Renal cortical epithelial cell (primary cell): Measurements from ENCODE around the gene RB1. TPM values are rescaled to one million over a fixed set of nuclear protein-coding genes. Genes with fewer than 3 reads are reported as not detected.

ENCODE experiments used
- DNase-seq: peaks from one replicate; pipeline ENCODE4 v3.0.0-alpha.2; 2011; ENCODE audit warnings: low read depth
- total RNA-seq: library from RNA; depleted of rRNA; stranded (reverse); fragments of >200 nt; gene quantifications from 2 replicates; pipeline ENCODE4 v1.2.3, GENCODE V29; 2014

The RB1 gene
- total RNA-seq: 53.1 and 87.3 TPM in 2 replicates

GRCh38 chr13:48303359-48304142, at the start of gene RB1:
RB1 (plus strand) TSS chr13:48303751; CDS start chr13:48303913, 162 bp downstream.
- peak; percentile 69 for DNase-seq

GRCh38 chr13:48253849-48254248, 49.7 kb upstream of the RB1 start:
- DNase-seq: no peak

- DNase-seq: no peak
Measured at GRCh38 chr13:48255090-48255489, 48.5 kb upstream of the RB1 start.

GRCh38 chr13:48255954-48256353, 47.6 kb upstream of the RB1 start:
- no peak for DNase-seq

- peak; percentile 89 for DNase-seq
Measured at GRCh38 chr13:48258002-48258401, 45.5 kb upstream of the RB1 start.

GRCh38 chr13:48258430-48258829, 45.1 kb upstream of the RB1 start:
- no peak for DNase-seq

GRCh38 chr13:48260970-48261369, 42.6 kb upstream of the RB1 start:
- no peak for DNase-seq

GRCh38 chr13:48263196-48263595, 40.4 kb upstream of the RB1 start:
- DNase-seq: peak; percentile 85

- no peak for DNase-seq
Measured at GRCh38 chr13:48264058-48264457, 39.5 kb upstream of the RB1 start.

GRCh38 chr13:48265217-48265815, 38.2 kb upstream of the RB1 start:
- peak; percentile 37 for DNase-seq

- no peak for DNase-seq
Measured at GRCh38 chr13:48266150-48266549, 37.4 kb upstream of the RB1 start.

- DNase-seq: no peak
Measured at GRCh38 chr13:48266701-48267639, 36.6 kb upstream of the RB1 start.

GRCh38 chr13:48268019-48268418, 35.5 kb upstream of the RB1 start:
- DNase-seq: no peak

GRCh38 chr13:48273346-48273745, 30.2 kb upstream of the RB1 start:
- DNase-seq: no peak

- no peak for DNase-seq
Measured at GRCh38 chr13:48275507-48275906, 28.0 kb upstream of the RB1 start.

- no peak for DNase-seq
Measured at GRCh38 chr13:48278806-48279205, 24.7 kb upstream of the RB1 start.

GRCh38 chr13:48281556-48281955, 22.0 kb upstream of the RB1 start:
- DNase-seq: no peak

- no peak for DNase-seq
Measured at GRCh38 chr13:48291730-48292129, 11.8 kb upstream of the RB1 start.

- DNase-seq: no peak
Measured at GRCh38 chr13:48292650-48293049, 10.9 kb upstream of the RB1 start.

- no peak for DNase-seq
Measured at GRCh38 chr13:48294653-48295052, 8.9 kb upstream of the RB1 start.

- DNase-seq: no peak
Measured at GRCh38 chr13:48295271-48295670, 8.3 kb upstream of the RB1 start.

- no peak for DNase-seq
Measured at GRCh38 chr13:48296528-48296927, 7.0 kb upstream of the RB1 start.
